MM.1S (cell line): ENCODE data around the gene CCDC180.

Experiments used
- DNase-seq: peaks from one replicate; pipeline ENCODE4 v3.0.0-alpha.2; 2015
- H2AFZ ChIP-seq: fragments of 300-600 bp; sonication (generic); 2 replicates; pipeline ENCODE4 v1.6.0; 2016; ENCODE audit warnings: antibody characterized with exemption, low read length
- H3F3A ChIP-seq: fragments of 300-600 bp; sonication (generic); 2 replicates; pipeline ENCODE4 v1.6.1; 2016; ENCODE audit warnings: mild to moderate bottlenecking, antibody characterized with exemption, low read length, moderate library complexity, mixed read lengths; ENCODE audit not compliant: insufficient read depth
- H3K27ac ChIP-seq: fragments of 300-600 bp; sonication (generic); 2 replicates; pipeline ENCODE4 v1.5.1; 2016; ENCODE audit warnings: mild to moderate bottlenecking, low read length
- H3K27me3 ChIP-seq: fragments of 300-600 bp; sonication (generic); replicated peaks from 2 replicates; pipeline ENCODE4 v1.6.0; 2016; ENCODE audit warnings: low read length; ENCODE audit not compliant: insufficient read depth
- H3K36me3 ChIP-seq: fragments of 300-600 bp; sonication (generic); replicated peaks from 2 replicates; pipeline ENCODE4 v1.6.1; 2016; ENCODE audit warnings: mild to moderate bottlenecking, low read length, mixed read lengths; ENCODE audit not compliant: insufficient read depth
- H3K4me1 ChIP-seq: fragments of 300-600 bp; sonication (generic); 2 replicates; pipeline ENCODE4 v1.6.1; 2016; ENCODE audit warnings: low read length, mixed read lengths
- H3K4me2 ChIP-seq: fragments of 300-600 bp; sonication (generic); 2 replicates; pipeline ENCODE4 v1.6.0; 2016; ENCODE audit warnings: low read depth, low read length
- H3K4me3 ChIP-seq: fragments of 300-600 bp; sonication (generic); 2 replicates; pipeline ENCODE4 v1.5.1; 2016; ENCODE audit warnings: low read length, mixed read lengths
- H3K79me2 ChIP-seq: fragments of 300-600 bp; sonication (generic); 2 replicates; pipeline ENCODE4 v1.6.1; 2016; ENCODE audit warnings: mixed run types, low read length, mixed read lengths
- H3K9ac ChIP-seq: fragments of 300-600 bp; sonication (generic); 2 replicates; pipeline ENCODE4 v1.6.1; 2016; ENCODE audit warnings: low read length, mixed read lengths
- H3K9me2 ChIP-seq: fragments of 300-600 bp; sonication (generic); replicated peaks from 2 replicates; pipeline ENCODE4 v1.6.1; 2016; ENCODE audit warnings: mild to moderate bottlenecking, low read length, mixed read lengths; ENCODE audit not compliant: insufficient read depth
- H3K9me3 ChIP-seq: fragments of 300-600 bp; sonication (generic); replicated peaks from 2 replicates; pipeline ENCODE4 v1.6.1; 2016; ENCODE audit warnings: mild to moderate bottlenecking, low read length, mixed read lengths; ENCODE audit not compliant: insufficient read depth
- H4K20me1 ChIP-seq: fragments of 300-600 bp; sonication (generic); 2 replicates; pipeline ENCODE4 v1.6.1; 2016; ENCODE audit warnings: mild to moderate bottlenecking, low read length, moderate library complexity, mixed read lengths; ENCODE audit not compliant: insufficient read depth
- EZH2 ChIP-seq: fragments of 300-600 bp; sonication (generic); optimal IDR thresholded peaks from 2 replicates; pipeline ENCODE3; 2017; ENCODE audit warnings: low read depth, mild to moderate bottlenecking, antibody characterized with exemption, low read length, mixed read lengths
- EZH2phosphoT487 ChIP-seq: fragments of 300-600 bp; sonication (generic); IDR thresholded peaks from 2 replicates; pipeline ENCODE4 v1.6.1; 2018; ENCODE audit warnings: antibody characterized with exemption, low read length
- TF ChIP-seq, protein P1 (sequence below): fragments of 300-600 bp; sonication (generic); IDR thresholded peaks from 2 replicates; pipeline ENCODE4 v1.5.1; 2016; ENCODE audit warnings: antibody characterized with exemption, low read length, mixed read lengths

Gene CCDC180

DNA sequence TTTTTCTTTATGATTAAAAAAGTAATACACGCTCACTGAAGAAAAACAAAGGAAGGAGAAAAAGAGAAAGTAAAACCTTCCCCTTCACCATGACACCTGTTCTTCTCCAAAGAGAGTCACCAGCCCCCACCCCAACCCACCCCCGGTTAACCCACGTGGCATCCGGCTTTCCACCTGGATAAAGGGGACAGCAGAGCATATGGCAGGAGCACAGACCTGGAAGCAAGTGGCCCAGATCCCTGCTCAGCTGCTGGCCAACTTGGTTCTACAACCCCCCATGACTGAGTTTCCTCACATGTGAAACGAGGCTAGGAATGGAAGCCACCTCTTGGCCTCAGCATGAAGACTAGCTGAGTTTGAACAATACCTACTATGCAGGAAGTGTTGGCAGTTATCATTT is 5.1 kb downstream of the CCDC180 start:
- no peak for TF ChIP-seq EZH2
- TF ChIP-seq, protein P1, sequence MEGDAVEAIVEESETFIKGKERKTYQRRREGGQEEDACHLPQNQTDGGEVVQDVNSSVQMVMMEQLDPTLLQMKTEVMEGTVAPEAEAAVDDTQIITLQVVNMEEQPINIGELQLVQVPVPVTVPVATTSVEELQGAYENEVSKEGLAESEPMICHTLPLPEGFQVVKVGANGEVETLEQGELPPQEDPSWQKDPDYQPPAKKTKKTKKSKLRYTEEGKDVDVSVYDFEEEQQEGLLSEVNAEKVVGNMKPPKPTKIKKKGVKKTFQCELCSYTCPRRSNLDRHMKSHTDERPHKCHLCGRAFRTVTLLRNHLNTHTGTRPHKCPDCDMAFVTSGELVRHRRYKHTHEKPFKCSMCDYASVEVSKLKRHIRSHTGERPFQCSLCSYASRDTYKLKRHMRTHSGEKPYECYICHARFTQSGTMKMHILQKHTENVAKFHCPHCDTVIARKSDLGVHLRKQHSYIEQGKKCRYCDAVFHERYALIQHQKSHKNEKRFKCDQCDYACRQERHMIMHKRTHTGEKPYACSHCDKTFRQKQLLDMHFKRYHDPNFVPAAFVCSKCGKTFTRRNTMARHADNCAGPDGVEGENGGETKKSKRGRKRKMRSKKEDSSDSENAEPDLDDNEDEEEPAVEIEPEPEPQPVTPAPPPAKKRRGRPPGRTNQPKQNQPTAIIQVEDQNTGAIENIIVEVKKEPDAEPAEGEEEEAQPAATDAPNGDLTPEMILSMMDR: no peak
- TF ChIP-seq EZH2phosphoT487: no peak
- Histone ChIP-seq H4K20me1 (no peaks in the 10 kb centered on the region), H2AFZ (no peak overlapping the region), H3K9me3 (no peaks in the 10 kb centered on the region), H3K9ac (no peak overlapping the region), H3K4me2 (no peak overlapping the region), H3K27me3 (no peaks in the 10 kb centered on the region), H3K4me3 (no peak overlapping the region), H3K9me2 (no peaks in the 10 kb centered on the region), H3K27ac (no peak overlapping the region), H3K36me3 (no peaks in the 10 kb centered on the region), H3K79me2 (no peaks in the 10 kb centered on the region), H3F3A (no peaks in the 10 kb centered on the region), H3K4me1 (no peaks in the 10 kb centered on the region)
- DNase-seq: no peak

DNA sequence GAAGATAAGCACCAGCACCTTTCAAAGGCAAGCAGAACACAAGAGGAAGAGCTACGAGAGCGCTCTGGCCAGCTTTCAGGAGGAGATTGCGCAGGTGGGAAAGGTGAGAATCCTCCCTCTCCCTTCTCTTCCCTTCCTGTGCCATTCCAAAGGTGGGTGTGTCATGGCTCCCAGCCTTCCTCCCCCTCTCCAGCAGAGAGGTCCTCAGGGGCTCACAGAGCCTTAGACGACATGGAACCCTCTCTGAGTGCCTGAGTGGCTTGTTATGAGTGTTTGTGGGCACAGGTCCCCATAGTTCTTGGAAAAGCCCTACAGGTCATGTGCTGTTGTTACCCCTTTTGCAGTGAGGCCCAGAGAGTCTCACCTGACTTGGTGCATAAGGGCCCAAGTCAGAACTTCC is 5.8 kb downstream of the CCDC180 start:
- no peaks in the 10 kb centered on the region for H3K4me1 ChIP-seq
- no peaks in the 10 kb centered on the region for H3K9me2 ChIP-seq
- H3K9me3 ChIP-seq: no peaks in the 10 kb centered on the region
- H3K27ac ChIP-seq: no peak overlapping the region
- no peak overlapping the region for H3K4me3 ChIP-seq
- H3K36me3 ChIP-seq: no peaks in the 10 kb centered on the region
- H3K79me2 ChIP-seq: no peaks in the 10 kb centered on the region
- TF ChIP-seq, protein P1: no peak
- TF ChIP-seq EZH2phosphoT487 (no peak), EZH2 (no peak)
- H3K9ac ChIP-seq: no peak overlapping the region
- no peaks in the 10 kb centered on the region for H3K27me3 ChIP-seq
- no peaks in the 10 kb centered on the region for H3F3A ChIP-seq
- H3K4me2 ChIP-seq: no peak overlapping the region
- H2AFZ ChIP-seq: no peak overlapping the region
- no peaks in the 10 kb centered on the region for H4K20me1 ChIP-seq
- no peak for DNase-seq

DNA sequence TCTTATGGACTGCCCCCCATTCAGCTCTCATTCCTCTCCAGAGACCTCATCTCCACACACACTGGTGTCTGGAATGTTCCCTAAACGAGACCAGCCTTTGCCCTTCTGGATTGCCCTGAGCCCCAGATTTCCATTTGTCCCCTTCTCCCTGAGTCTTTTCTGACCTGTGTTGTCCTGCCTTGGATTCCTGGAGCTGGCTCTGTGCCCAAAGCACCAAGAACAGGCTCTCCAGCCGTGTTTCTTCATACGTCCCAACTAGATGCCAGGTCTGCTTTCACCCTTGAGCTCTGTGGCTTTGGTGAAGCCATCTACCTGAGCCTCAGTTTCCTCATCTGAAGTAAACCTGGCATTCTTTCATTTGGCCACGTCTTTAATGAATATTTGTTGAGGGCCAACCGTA is 6.3 kb downstream of the CCDC180 start:
- Histone ChIP-seq H3K27me3 (no peaks in the 10 kb centered on the region), H3K27ac (no peak overlapping the region), H2AFZ (no peak overlapping the region), H3K9me2 (no peaks in the 10 kb centered on the region), H3K9ac (no peak overlapping the region), H3K4me1 (no peaks in the 10 kb centered on the region), H3K79me2 (no peaks in the 10 kb centered on the region), H4K20me1 (no peaks in the 10 kb centered on the region), H3K9me3 (no peaks in the 10 kb centered on the region), H3K4me3 (no peak overlapping the region), H3K4me2 (no peak overlapping the region), H3K36me3 (no peaks in the 10 kb centered on the region), H3F3A (no peaks in the 10 kb centered on the region)
- no peak for TF ChIP-seq EZH2phosphoT487
- TF ChIP-seq, protein P1: no peak
- no peak for TF ChIP-seq EZH2
- DNase-seq: no peak
